NCI-H345 treated with DMSO at 0.1 percent for 48 hours (cell line): ENCODE results near the gene DEUP1.

Source experiments
- DNase-seq: peaks from one replicate; lab custom pipeline; 2025; ENCODE audit not compliant: unreplicated experiment; lab: John Stamatoyannopoulos, UW

Gene DEUP1

GRCh38 chr11:93477684-93478234, 147.2 kb downstream of the DEUP1 start:
- no peak for DNase-seq

- no peak for DNase-seq
These were observed 148.3 kb downstream of the DEUP1 start for GRCh38 chr11:93478841-93479240.

- DNase-seq: no peak
These were observed 149.7 kb downstream of the DEUP1 start for GRCh38 chr11:93480256-93480655.

GRCh38 chr11:93480756-93481155, 150.2 kb downstream of the DEUP1 start:
- DNase-seq: no peak

GRCh38 chr11:93481279-93481678, 150.7 kb downstream of the DEUP1 start:
- DNase-seq: no peak

- DNase-seq: no peak
These were observed 151.2 kb downstream of the DEUP1 start for GRCh38 chr11:93481696-93482095.

GRCh38 chr11:93482556-93482955, 152.0 kb downstream of the DEUP1 start:
- DNase-seq: no peak

GRCh38 chr11:93484716-93485115, 154.2 kb downstream of the DEUP1 start:
- no peak for DNase-seq

GRCh38 chr11:93485983-93486382, 155.4 kb downstream of the DEUP1 start:
- DNase-seq: no peak

GRCh38 chr11:93487032-93487483, 156.5 kb downstream of the DEUP1 start:
- DNase-seq: no peak
